GM18861 (cell line): ENCODE data around the gene MBD3L2B.

Source experiments
- ATAC-seq: cut with Tn5 transposase; IDR thresholded peaks from one replicate; pipeline ENCODE4 v1.9.1; 2021; ENCODE audit not compliant: unreplicated experiment

Gene MBD3L2B

GRCh38 chr19:7013678-7014077 is 7.6 kb downstream of the MBD3L2B start:
- ATAC-seq: no peak

GRCh38 chr19:7010722-7011593 is 10.3 kb downstream of the MBD3L2B start:
- no peak for ATAC-seq

GRCh38 chr19:7007859-7008258 is 13.4 kb downstream of the MBD3L2B start:
- ATAC-seq: no peak

GRCh38 chr19:7006135-7006704 is 15.0 kb downstream of the MBD3L2B start:
- ATAC-seq: no peak

GRCh38 chr19:7004313-7004931 is 16.8 kb downstream of the MBD3L2B start:
- no peak for ATAC-seq

- ATAC-seq: no peak
These were observed 20.4 kb downstream of the MBD3L2B start for GRCh38 chr19:7000816-7001215.

GRCh38 chr19:7000333-7000732 is 20.9 kb downstream of the MBD3L2B start:
- no peak for ATAC-seq

- ATAC-seq: no peak
These were observed 21.3 kb downstream of the MBD3L2B start for GRCh38 chr19:6999933-7000332.

GRCh38 chr19:6997679-6998445 is 23.4 kb downstream of the MBD3L2B start:
- ATAC-seq: no peak

- no peak for ATAC-seq
These were observed 24.4 kb downstream of the MBD3L2B start for GRCh38 chr19:6996810-6997209.

GRCh38 chr19:6995054-6995453 is 26.2 kb downstream of the MBD3L2B start:
- ATAC-seq: no peak

GRCh38 chr19:6988257-6988656 is 33.0 kb downstream of the MBD3L2B start:
- no peak for ATAC-seq

- no peak for ATAC-seq
These were observed 33.4 kb downstream of the MBD3L2B start for GRCh38 chr19:6987850-6988249.

- ATAC-seq: no peak
These were observed 37.8 kb downstream of the MBD3L2B start for GRCh38 chr19:6983448-6983847.

- no peak for ATAC-seq
These were observed 41.8 kb downstream of the MBD3L2B start for GRCh38 chr19:6979399-6979798.

- ATAC-seq: no peak
These were observed 45.0 kb downstream of the MBD3L2B start for GRCh38 chr19:6976197-6976596.

- ATAC-seq: no peak
These were observed 49.9 kb downstream of the MBD3L2B start for GRCh38 chr19:6971366-6971765.

GRCh38 chr19:6970443-6970842 is 50.8 kb downstream of the MBD3L2B start:
- no peak for ATAC-seq

GRCh38 chr19:6970021-6970420 is 51.2 kb downstream of the MBD3L2B start:
- no peak for ATAC-seq

- no peak for ATAC-seq
These were observed 51.7 kb downstream of the MBD3L2B start for GRCh38 chr19:6969490-6969889.
